Stimulated activated CD4-positive, alpha-beta T cell treated with anti-CD3 and anti-CD28 coated beads, TNF-alpha, amount 100 ng/mL, for 48 hours (primary cell): ENCODE results near the gene GGA1.

Experiments
- DNase-seq, 3 donors: peaks; one replicate each; pipeline ENCODE4 v3.0.0-alpha.2; 2020; ENCODE audit warnings: low read depth in 3 of 3

Gene GGA1, protein sequence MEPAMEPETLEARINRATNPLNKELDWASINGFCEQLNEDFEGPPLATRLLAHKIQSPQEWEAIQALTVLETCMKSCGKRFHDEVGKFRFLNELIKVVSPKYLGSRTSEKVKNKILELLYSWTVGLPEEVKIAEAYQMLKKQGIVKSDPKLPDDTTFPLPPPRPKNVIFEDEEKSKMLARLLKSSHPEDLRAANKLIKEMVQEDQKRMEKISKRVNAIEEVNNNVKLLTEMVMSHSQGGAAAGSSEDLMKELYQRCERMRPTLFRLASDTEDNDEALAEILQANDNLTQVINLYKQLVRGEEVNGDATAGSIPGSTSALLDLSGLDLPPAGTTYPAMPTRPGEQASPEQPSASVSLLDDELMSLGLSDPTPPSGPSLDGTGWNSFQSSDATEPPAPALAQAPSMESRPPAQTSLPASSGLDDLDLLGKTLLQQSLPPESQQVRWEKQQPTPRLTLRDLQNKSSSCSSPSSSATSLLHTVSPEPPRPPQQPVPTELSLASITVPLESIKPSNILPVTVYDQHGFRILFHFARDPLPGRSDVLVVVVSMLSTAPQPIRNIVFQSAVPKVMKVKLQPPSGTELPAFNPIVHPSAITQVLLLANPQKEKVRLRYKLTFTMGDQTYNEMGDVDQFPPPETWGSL

DNA sequence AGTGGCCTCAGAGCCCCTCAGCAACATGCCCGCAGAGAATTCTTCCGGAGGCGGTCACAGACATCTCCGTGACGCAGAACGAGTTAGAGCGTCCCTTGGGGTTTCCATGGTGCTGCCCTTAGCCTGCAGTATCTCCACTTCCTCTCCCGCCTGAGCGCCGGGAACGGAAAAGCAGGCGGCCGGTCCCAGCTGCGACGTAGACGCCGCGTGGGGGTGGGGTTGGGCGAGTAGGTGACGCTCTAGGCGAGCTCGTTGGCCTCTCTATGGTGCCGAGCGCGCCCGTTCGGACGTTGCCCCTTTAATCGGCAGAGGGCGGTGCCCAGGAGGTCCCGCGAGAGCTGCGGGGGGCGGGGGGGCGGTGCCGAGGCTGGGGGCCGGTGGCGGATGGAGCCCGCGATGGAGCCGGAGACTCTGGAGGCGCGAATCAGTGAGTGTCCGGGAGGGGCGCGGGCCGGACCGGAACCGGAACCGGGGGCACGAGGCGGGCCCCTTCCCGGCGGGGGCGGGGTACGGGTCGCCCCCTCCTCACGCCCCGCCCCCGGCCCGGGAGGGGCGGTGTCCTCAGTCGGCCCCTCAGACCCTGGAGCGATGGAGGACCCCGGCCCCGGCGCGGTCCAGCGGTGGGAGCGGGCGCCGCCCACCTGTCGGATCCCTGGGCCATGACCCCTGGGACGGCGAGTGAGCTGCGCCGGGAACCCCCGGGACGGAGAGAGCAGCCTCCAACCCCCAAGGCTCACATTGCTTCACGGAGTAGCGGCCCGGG is at the start of gene GGA1:
Gene GGA1, plus strand, starts transcription at position 358 of the 763 bp plus-strand sequence. Its CDS starts 27 bp downstream, at position 385.
- peak; percentile 88 to 95 (median 93) for DNase-seq

DNA sequence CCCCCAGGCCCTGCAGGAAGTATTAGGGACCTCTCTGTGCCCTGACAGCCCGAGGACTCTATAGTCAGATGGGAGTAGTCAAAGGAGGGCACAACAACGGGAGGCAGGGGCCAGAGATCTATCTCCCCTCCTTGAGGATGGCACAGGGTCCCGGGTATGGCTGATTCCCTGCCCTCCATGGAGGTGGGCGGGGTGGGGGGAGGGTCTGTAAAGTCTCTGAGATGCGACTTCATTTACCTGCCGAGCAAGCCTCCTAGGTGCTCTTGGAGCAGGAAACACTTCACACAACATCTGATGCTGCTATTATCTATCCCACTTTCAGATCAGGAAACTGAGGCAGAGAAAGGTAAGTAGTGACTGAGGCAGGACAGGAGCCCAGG is 49.1 kb upstream of the GGA1 start:
- DNase-seq: no peak

DNA sequence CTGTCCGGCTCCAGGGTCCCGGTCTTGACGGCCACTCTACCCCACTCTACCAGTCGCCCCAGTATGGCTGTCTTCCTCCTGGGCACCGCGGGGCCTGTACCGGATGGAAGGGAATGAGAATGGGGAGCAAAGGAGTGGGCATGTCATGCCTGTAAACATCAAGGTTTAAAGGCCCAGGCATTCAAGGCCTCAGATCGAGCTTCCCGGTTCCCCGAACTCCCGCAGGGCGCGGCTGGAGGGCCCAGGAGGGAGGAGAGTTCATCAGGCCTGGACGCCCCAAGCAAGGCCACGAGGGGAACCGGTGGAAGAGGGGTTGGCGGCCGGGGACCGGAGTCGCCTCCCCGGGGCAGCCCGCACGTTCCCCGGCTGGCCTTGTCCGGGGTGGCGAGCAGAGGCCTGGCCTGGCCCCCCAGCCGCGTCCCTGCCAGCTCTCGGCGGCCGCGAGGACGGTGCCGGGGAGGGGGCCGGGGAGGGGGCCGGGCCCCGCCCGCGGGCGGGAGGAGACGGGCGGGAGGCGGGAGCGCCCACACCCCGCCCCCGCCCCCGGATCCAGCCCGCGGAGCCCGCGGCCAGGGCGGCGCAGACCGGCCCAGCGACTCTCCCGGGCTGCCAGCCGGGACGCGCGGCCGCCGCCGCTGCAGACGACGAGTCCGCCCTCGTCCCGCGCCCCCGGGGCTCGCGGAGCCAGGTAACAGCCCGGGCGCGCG is 48.6 kb upstream of the GGA1 start, which contains the start of gene CDC42EP1:
Gene CDC42EP1, plus strand, starts transcription at position 580 of the 707 bp plus-strand sequence. CDS start 5,870 bp downstream, outside the sequence.
- no peak for DNase-seq

DNA sequence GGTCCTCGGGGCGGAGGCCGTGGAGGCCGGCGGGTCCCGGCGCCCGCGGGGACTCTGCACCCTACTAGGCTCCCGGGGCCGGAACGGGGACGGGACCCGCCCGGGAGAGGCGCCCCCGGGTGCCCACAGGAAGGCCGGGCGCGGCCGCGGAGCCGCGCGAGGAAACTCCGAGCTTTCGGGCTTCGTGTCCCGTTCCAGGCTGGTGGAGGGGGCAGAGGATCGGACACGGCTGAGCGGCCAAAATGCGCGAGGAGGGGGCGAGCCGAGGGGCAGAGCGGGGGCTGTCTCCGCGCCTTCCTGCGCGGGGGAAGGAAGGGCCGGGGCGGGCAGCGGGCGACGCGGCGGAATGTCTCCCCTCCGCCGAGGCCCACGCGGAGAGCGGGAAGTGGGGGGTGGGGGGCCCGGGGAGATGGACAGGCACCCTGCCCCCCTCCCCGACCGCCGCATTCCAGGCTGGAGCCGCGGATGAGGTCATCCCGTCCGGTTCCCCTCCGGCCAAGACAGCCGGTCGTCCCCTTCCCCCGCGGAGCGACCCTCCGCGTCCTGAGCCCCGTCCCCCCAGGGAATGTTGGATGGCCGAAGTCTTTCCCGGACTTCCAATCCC is 47.9 kb upstream of the GGA1 start:
- DNase-seq: no peak

DNA sequence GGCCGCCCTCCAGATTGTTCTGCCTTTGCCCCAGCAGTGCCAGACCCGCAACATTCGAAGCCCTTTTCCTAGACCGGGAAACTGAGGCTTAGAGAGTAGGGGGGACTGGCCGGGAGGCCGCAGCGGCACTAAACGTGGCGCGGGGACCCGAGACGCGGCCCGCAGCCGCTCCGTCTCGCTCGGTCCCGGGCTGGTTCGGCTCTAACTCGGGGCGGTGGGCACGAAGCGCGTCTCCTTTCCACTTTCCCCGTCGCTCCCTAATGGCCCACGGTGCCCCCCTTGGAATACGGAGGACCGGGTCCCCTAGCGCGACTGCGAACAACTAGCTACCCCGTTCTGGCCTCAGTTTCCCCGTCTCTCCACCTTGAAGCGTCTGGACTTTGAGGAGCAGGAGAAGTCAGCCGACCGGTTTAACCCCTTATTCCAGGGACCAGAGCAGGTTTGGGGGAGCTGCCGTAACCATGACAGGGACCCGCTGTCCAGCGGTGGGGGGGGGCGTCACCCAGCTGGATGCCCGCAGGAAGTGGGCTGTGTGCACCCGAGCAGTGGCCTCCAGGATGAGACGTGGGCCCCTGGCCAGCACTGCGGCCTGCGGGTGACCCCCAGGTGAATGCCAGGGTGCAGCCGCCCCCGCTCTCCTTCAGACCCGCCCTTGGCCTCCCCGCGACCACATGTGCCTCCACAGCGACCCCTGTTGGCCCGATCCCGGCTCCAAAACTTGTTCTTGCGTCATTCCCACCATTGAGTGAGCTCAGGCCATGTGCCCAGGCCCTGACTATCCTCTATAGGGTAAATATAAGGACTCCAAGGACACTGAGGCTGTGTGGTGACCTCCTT is 47.2 kb upstream of the GGA1 start:
- DNase-seq: peak; percentile 67 to 88 (median 79)

DNA sequence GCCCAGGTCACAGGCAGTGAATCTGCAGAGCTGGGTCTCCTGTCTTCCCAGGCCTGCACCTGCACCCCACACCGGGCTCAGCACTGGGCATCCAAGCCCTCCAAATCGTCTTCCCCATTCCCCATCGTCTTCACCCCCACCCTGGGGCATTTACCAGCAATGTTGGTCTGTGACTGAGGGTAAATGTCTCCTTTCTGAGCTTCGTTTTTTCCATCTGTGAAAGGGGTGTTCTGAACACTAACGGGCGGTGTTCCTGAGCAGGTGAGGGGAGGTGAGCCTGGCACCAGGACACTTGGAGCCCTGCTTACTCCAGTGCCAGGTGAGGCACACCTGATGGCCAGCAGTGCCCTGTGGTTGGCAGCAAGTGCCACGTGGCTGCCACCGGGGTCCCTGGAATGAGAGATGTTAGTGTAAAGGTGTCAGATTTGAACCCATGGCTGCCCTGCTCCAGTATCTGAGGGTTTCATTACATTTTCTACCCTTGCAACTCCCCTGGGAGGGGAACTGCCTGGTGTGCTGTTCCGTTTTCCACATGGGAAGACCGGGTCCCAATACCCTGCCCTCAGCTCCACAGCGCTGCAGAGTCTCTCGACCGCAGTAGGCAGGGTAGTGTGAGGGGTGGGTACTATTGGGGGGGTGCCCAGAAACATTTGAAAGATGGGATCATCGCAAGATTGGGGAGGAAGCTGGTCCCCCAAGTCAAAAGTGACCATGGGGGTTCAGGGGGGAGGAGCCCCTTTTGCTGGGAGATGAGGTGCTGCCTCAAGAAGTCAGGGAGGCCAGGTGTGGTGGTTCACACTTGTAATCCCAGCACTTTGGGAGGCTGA is 46.4 kb upstream of the GGA1 start:
- no peak for DNase-seq

DNA sequence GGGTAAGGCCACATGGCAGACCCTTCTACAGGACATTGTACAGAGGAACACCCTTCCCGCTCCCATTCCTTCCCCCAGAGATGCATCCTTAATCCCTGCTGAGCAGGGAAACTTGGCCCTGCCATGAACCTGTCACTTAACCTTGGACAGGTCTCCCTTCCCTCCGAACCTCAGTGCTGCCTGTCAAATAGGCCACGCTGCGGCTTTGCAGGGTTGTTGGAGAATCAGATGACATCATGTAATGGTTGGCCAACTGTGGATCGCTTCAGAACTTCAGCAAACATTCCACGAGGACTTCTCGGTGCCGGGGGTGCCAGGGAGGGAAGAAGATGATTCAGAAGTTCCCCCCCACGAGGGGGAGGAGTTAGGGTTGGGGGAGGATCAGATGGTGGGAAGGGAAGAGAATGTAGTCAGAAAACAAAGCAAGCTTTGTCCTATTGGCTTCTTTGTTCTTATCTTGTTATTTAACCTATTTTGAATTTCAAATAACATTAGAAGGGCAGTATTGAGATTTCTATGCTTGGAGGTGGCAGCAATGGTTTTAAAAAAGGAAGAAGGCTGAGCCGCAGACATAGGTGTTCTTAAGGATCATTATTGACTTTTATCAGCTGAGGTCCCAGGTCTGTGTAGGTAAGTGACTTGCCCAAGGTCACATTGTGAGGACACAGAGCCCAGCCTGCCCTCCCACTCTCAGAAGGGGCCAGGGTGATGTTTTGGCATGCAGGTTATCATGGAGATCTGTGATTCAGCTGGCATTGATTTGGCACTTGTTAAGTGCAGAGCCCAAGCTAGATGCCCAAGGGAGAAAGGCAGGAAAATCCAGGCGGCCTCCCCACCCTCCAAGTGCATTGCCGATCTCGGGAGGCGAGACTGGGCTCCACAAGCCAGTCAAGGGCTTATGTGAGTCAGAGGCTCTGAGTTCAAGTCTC is 45.2 kb upstream of the GGA1 start:
- DNase-seq: no peak

DNA sequence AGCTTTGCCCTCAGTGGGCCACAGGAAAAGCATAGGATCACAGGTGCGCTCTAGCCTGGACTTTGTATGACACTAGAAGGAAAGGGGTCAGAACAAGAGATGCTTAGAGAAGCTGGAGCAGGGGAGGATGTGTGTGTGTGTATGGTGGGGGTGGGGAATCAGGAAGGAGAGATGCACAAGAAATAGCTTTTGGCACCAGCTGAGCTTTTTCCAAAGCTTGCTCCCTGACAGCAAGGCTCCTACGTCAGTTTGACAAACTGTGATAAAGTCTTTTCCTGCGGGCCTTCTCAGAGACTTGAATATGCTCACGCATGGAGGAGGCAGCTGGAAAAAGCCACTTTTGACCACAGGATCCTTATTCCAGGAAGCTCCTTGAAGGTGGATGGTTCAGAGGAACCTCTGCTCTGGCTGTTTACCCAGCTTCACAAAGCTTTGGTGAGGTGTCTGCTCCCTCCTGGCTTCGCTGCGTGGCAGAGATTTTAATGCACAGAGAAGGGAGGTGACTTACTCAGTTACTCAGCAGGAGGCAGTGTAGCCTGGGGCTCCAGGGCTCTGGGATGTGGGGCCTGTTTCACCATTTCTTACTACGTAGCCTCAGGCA is 44.4 kb upstream of the GGA1 start:
- no peak for DNase-seq

DNA sequence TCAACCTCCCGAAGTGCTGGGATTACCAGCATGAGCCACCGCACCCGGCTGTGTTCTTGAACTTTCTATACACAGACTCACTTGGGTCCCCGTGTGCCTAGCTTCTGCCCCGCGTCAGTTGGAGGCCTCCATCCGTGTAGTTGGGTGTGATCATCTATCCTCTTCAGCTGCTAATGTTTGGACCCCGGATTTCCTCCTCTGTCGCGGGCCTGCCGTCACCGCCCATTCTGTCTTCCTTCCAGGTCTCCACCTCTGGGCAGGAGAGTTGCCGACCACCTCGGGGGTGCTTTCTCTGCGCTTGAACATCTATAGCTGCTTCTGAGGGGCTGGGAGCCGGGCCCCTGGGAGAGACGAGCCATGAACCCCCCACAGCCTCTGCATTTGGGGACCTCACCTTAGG is 42.8 kb upstream of the GGA1 start:
- DNase-seq: no peak

DNA sequence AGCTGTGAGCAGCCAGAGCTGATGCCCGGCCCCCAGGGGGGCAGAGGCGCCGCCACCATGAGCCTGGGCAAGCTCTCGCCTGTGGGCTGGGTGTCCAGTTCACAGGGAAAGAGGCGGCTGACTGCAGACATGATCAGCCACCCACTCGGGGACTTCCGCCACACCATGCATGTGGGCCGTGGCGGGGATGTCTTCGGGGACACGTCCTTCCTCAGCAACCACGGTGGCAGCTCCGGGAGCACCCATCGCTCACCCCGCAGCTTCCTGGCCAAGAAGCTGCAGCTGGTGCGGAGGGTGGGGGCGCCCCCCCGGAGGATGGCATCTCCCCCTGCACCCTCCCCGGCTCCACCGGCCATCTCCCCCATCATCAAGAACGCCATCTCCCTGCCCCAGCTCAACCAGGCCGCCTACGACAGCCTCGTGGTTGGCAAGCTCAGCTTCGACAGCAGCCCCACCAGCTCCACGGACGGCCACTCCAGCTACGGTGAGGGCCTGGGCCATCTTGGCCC is 42.3 kb upstream of the GGA1 start:
- DNase-seq: no peak

DNA sequence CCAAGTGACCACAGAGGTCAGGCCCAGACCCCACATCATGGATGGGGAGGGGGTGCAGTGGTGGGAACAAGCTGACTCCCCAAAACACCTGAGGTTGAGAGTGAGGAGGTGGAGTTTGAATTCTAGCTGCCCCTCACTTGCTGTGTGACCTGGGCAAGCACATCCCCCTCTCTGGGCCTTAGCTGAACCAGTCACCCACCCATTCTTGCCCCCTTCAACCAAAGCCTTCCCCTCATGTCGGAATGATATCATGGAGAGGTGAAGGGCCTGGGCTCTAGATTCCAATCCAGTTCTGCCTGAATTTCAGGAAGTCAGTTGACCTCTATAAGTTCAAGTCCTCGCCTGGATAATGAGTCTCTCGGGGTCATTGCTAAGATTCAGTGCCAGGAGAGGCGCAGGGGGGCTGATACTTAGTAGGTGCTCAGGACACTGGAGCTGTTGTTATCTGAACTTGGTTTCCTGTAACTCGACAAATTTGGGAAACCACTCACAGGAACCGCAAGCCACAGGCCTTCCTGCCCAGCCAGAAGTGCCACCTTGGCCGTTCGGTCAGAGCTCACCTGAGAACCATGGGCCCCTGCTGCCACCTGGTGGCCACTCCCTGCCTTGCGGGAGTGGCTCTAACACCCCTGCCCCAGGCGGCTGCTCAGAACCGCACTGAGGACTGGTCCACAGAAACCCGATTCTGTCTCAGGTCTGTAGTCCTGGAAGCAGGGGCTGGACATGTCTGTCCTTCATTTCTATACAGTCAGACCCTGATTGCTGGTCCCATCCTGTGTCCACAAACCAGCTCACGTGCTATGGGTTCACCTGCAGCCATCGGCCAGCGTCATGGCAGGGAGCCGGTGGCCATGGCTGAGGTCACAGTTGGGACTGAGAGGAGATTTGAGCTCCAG is 41.5 kb upstream of the GGA1 start:
- DNase-seq: peak; percentile 81 to 90 (median 84)

DNA sequence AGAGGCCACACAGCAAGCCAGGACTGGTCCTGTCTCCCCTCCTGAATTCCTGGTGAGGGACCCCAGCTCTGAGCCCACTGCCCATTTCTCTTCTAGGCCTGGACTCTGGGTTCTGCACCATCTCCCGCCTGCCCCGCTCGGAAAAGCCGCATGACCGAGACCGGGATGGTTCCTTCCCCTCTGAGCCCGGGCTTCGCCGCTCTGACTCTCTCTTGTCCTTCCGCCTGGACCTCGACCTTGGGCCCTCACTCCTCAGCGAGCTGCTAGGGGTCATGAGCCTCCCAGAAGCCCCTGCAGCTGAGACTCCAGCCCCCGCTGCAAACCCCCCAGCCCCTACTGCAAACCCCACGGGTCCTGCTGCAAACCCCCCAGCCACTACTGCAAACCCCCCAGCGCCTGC is 40.6 kb upstream of the GGA1 start:
- no peak for DNase-seq

DNA sequence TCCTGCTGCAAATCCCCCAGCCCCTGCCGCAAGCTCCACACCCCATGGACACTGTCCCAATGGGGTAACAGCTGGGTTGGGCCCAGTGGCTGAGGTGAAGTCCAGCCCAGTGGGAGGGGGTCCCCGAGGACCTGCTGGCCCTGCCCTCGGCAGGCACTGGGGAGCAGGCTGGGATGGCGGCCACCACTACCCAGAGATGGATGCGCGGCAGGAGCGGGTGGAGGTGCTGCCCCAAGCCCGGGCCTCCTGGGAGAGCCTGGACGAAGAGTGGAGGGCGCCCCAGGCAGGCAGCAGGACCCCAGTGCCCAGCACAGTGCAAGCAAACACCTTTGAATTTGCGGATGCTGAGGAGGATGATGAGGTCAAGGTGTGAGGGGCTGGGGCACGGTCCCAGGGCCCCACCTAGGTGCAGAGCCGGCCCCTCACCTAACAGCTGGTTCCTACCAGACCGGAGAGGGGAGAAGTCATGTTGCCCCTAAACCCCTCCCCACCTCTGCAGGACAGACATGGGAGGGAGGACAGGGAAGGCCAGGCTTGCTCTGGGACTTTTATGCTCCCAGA is 40.1 kb upstream of the GGA1 start:
- DNase-seq: no peak

DNA sequence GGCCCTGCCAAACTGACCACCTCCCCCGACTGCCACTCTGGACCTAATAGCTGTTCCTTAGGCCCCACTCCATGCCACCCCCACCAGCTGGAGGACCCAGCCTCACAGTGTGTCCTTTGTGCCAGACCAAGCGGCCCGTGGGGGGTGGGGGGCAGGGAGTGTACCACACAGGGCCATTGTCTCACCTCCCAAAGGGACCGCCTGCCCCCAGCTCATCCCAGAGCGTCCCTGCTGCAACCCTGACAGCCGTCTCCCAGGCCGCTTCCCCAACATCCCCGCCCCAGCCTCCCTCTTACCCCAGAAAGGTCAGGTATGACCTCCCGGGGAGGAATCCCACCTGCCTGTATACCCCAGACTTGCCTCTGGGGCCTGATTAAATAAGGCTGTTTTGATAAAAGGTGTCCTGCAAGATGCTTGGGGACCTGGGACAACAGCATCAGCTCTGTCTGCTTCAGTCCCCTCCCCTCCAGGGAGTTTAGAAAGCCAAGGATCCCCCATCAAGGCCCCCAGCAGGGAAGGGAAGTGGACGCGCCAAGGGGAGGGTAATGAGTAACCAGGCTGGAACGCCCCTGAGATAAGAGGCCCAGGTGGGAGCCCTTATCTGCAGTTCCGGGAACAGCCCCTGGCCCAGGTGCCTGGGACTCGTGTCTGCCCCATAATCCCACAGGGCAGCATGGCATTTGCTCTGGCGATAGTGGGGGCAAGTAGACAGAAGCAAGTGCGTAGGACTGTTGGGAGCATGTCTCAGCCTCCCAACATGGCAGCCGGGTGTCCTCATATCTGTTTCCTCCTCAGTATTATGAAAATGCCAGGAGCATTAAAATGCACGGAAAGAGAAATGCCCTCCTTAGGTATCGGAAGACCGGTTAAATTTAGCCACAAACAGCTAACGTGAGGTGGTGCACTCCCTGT is 39.4 kb upstream of the GGA1 start:
- no peak for DNase-seq

DNA sequence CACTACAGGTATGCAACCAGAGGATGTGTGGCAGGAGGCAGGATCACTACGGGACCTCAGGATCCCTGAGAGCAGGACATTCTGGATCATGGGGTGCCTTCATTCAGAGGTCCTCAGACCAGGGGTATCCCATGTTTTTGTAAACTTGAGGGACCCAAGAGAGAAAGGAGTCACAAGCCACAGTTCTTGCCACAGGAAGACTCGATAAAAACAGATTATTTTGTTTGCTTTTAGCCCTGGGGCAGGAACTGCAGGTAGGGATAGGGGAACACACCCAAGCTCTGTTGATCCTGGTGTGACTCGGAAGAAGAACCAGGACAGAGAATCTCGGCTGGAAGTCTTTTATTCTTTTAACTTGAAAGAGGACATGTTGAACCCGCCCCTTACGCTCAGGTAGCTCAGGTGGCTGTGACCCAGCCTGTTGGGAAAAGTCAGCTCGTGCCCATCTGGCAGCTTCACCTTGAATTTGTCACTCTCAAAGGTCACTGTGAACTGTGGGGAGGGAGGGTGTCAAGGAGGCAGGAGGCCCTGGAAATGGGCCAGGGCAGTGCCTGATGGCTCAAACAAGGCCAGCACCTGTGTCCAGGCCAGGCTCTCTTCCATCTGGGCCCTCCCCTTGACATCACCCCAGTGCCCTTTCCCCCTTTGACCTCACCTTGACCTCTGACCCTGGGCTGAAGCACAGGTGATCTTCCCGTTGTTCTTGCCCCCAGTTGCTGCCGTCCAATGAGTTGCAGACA is 38.5 kb upstream of the GGA1 start:
- no peak for DNase-seq
